ENCODE data around the gene APOL1.
A peak's percentile ranks its signal among the peaks of the same experiment; 100 is the strongest.
"Not testable (repeated sequence)": the region's sequence is repeated elsewhere in the genome, so short reads cannot be mapped to it uniquely, and the experiment has no call there.

Gene APOL1

DNA sequence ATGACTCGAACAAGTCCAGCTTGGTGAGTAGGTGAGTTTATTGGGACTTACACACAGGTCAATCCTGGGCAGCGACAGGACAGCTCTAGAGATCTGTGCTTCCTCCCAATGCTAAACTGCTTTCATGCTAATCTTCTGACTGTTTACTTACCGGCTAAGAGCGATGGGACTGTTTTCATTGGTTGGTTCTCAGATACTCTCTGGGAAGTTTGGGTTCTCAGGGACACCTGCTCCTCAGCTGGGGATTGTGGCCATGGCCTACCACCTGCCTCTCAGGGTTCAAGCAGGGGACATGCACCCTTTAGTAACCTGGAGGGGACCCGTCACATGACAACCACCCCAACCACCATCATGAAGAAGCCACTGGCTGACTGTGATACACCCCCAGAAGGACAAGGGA, 26.7 kb upstream of the APOL1 start:
- no peak for DNase-seq

DNA sequence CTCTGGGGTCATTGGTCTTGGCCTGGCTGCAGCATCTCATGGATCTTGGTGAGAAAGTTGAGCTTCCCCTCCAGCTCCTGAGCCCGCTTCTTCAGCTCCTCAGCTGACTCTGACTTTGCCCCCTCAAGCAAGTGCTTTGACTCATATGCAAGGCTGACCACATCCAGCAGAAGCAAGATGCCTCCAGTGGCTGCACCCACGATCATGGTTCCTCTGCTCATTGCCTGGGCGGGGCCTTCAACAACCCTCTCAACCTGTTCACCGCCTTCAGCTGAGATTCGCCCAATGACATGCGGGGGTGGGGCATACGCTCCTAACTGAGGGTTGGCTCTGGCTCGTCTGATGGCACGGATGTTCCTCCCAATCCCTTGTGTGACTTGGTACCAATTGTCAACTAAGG, 25.5 kb upstream of the APOL1 start:
- no peak for DNase-seq

- DNase-seq = no peak
Observed at GRCh38 chr22:36227806-36228205, 25.1 kb upstream of the APOL1 start.

- not testable (repeated sequence) for DNase-seq
Observed at GRCh38 chr22:36228369-36228768, 24.6 kb upstream of the APOL1 start.

- DNase-seq = no peak
Observed at GRCh38 chr22:36228944-36229343, 24.0 kb upstream of the APOL1 start.

GRCh38 chr22:36229649-36230048, 23.3 kb upstream of the APOL1 start:
- DNase-seq = not testable (repeated sequence)

- not testable (repeated sequence) for DNase-seq
Observed at GRCh38 chr22:36231051-36231450, 21.9 kb upstream of the APOL1 start.

- DNase-seq = no peak
Observed at GRCh38 chr22:36232715-36233401, 20.1 kb upstream of the APOL1 start.

GRCh38 chr22:36233796-36234195, 19.1 kb upstream of the APOL1 start:
- DNase-seq = no peak

DNA sequence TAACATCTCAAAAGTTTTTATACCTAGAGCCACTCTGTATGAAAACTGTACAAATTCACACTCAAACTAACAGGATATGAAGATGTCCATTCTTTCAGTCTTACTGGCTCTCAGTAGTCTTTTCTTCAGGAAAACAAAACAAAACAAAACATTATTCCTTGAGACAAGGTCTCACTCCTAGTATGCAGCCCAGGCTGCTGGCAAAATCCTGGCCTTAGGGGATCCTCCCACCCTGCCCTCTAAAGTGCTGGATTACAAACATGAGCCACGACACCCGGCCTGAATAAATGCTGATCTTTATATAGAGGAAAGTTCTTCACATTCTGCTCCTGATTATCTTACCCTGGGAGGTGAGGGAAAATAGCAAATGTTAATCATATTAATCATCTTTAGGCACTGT, 18.7 kb upstream of the APOL1 start:
- no peak for DNase-seq

DNA sequence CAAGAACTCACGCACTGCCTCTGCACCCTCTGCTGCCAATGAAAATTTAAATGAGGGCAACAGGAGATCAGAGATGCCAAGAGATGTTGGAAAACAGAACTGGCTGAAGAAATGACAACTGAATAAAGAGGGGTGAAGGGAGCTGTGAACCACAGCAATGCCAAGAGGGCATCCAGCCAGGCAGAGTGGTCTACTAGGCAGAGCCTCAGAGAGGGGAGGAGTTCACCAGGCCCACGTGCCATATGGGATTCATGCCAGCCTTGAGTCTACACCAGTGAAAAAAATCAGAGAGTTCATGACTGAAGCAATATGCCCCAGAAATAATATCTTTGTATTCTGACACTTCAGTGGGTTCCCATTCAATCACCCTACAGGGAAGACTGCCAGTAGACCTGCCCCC, 18.0 kb upstream of the APOL1 start:
- no peak for DNase-seq

GRCh38 chr22:36235585-36235984, 17.3 kb upstream of the APOL1 start:
- no peak for DNase-seq

- DNase-seq = no peak
Observed at GRCh38 chr22:36236388-36237319, 16.3 kb upstream of the APOL1 start.

DNA sequence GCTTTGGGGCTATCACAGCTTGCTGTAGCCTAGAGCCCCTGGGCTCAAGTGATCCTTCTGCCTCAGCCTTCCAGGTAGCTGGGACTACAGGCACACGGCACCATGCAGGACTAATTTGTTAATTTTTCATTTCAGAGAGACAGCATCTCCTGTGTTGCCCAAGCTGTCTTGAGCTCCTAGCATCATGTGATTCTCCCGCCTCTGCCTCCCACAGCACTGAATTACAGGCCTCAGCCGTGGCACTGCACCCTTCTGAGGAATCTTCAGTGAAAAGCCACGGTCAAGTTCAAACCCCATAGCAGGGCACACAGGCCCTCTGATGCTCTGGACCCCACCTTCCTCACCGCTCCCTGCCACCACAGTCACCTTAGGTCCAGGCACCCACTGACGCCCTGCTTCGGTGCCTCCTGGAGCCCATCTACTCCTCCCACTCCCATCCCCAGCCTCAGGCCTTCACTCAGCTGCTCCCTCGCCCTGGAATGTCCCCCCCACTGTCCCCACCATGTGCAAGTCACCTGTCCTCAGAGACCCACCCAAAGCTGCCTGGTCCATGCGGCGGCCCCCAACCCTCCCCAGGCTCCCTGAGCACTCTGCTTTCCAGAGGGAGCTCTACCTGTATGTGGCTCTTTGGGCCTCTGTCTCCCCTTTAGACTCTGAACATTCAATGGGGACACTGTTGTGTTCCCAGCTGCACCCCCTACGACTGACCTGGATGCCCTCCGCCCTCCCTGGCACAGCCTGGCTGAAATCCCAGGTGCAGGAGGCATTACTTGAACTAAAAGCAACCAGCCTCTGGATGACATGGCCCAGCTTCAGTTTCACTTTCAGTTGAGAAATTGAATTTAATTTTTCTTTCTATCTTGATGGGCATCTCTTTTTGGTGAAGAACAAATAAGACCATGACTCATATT, 15.2 kb upstream of the APOL1 start:
- DNase-seq = peak; percentile 38

DNA sequence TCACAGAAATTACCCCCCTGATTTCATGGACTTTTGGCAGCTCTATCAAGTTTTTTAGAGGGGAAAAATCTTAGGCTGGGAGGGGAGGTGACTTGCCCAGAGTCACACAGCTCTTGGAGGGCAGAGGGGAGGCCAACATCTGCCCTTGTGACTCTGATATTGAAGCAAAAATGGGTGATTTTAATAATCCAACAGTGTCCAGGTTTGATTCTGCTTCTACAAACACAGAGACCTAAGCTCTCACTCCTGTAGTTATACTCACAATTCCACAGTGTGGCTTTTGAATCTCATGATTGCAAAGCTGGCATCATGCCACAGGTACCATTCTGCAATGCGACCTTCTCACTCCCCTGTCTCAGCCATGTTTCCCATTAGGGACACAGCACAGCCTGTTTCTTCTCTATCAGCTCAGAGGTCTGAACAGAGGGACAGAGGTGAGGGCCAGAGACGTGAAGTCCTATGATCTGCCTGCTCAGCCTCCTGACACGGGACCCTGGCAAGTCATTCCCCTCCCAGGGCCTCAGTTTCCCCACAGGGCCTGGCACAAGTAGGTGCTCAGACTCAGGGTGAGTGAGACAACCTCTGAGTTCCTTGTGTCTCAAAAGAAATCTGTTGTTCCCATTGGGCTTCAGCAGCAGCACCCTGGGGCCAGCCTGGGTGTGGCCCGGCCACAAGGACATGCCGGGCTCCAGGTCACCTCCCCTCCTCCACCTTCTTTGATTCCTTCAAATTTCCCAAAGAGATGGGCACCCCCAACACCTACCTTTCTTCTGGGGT, 14.4 kb upstream of the APOL1 start:
- DNase-seq = no peak

DNA sequence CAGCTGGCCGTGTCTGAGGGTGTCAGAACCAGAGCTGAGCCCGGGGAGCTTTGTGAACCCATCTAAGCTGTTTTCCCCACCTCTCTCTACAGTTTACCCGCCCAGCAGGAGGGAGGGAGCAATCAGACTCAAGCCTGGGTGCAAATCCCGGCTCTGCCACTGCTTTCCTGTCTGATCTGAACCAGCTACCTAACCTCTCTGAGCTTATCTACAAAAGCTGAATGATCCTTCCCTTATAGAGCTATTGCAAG, 13.9 kb upstream of the APOL1 start:
- no peak for DNase-seq

GRCh38 chr22:36239401-36240171, 13.3 kb upstream of the APOL1 start, which contains the start of gene APOL2:
Gene APOL2, minus strand, starts transcription at chr22:36239527. Its CDS starts 6,365 bp downstream, at chr22:36233162.
- peak; percentile 86 for DNase-seq

- no peak for DNase-seq
Observed at GRCh38 chr22:36243986-36244385, 8.9 kb upstream of the APOL1 start.

GRCh38 chr22:36244522-36245391, 8.2 kb upstream of the APOL1 start:
- DNase-seq = no peak

- no peak for DNase-seq
Observed at GRCh38 chr22:36245805-36246356, 7.1 kb upstream of the APOL1 start.
